ENCODE measurements around the gene WDTC1. TPM values are rescaled to one million over a fixed set of nuclear protein-coding genes. Genes with fewer than 3 reads are reported as not detected.

The WDTC1 gene
- total RNA-seq, 1 experiment from 2014 or later: 19.0 TPM

- no peak overlapping the region for H3K4me2 ChIP-seq (ENCODE audit: insufficient read depth, insufficient read length, low read length)
- H2BK120ac ChIP-seq (ENCODE audit: low read depth, low read length, poor library complexity, severe bottlenecking): no peak overlapping the region
- no peak overlapping the region for H2AFZ ChIP-seq (ENCODE audit: low read length)
- H3K79me2 ChIP-seq (ENCODE audit: insufficient read depth, low read length): no peaks in the 10 kb centered on the region
- no peak overlapping the region for H3K14ac ChIP-seq (ENCODE audit: insufficient read depth, low read length)
- no peak overlapping the region for H3K18ac ChIP-seq (ENCODE audit: insufficient read length, low read depth, low read length)
- H3K9me3 ChIP-seq (ENCODE audit: control insufficient read depth, low read depth, low read length): no peaks in the 10 kb centered on the region
- H3K4me1 ChIP-seq (ENCODE audit: insufficient read depth, low read length): no peaks in the 10 kb centered on the region
- H4K8ac ChIP-seq (replicated peaks; ENCODE audit: insufficient read length, low read depth, low read length): no peak overlapping the region
- Mint-ChIP-seq H3K27ac (no peak overlapping the region), H3K27me3 (ENCODE audit: low read depth) (no peaks in the 10 kb centered on the region), H3K4me1 (no peaks in the 10 kb centered on the region), H3K9me3 (no peaks in the 10 kb centered on the region), H3K36me3 (ENCODE audit: insufficient read depth in 1 of 3, low read depth in 3 of 3) (peaks cover 2 to 6% (median 4%) of the 10 kb centered on the region in 3 experiments; a peak in 4 of 7 replicates), H3K4me3 (no peak overlapping the region)
- H3K4ac ChIP-seq (ENCODE audit: low read depth, low read length): no peak overlapping the region
- H2BK5ac ChIP-seq (ENCODE audit: insufficient read length, low read length): no peak overlapping the region
- no peaks in the 10 kb centered on the region for H3K23me2 ChIP-seq (ENCODE audit: insufficient read length, low read depth, low read length, poor library complexity, severe bottlenecking)
- H3K27me3 ChIP-seq (ENCODE audit: insufficient read depth, low read length): no peaks in the 10 kb centered on the region
- DNase-seq: no peak
- no peak overlapping the region for H2BK15ac ChIP-seq (ENCODE audit: low read depth, low read length)
- H3K9ac ChIP-seq (ENCODE audit: extremely low read depth, insufficient read length, low read length): no peak overlapping the region
- no peak overlapping the region for H2AK5ac ChIP-seq (ENCODE audit: insufficient read length, low read length)
- no peak for TF ChIP-seq CTCF (conservative IDR thresholded peaks at IDR 0.05)
- H2BK20ac ChIP-seq (ENCODE audit: low read depth, low read length, poor library complexity, severe bottlenecking): no peak overlapping the region
- no peak overlapping the region for H2BK12ac ChIP-seq (ENCODE audit: insufficient read length, low read depth, low read length)
- no peak overlapping the region for H4K5ac ChIP-seq (ENCODE audit: insufficient read length, low read depth, low read length)
- no peaks in the 10 kb centered on the region for H4K20me1 ChIP-seq (ENCODE audit: control insufficient read depth, insufficient read depth, insufficient read length)
- WGBS (ENCODE audit: extremely low coverage, insufficient read length, low lambda C conversion rate): no CpG with 5 or more reads among the region's 5 CpGs
- H3K79me1 ChIP-seq (ENCODE audit: insufficient read depth, low read depth, low read length, poor library complexity, severe bottlenecking): no peaks in the 10 kb centered on the region
- H3T11ph ChIP-seq (ENCODE audit: low read length): no peak overlapping the region
- no peak overlapping the region for H4K91ac ChIP-seq (ENCODE audit: insufficient read length, low read depth, low read length)
- H3K23ac ChIP-seq (ENCODE audit: insufficient read length, low read depth, low read length): no peak overlapping the region
- no peak overlapping the region for H3K56ac ChIP-seq (ENCODE audit: insufficient read length, low read depth, low read length)
- no peak overlapping the region for H3K27ac ChIP-seq (ENCODE audit: insufficient read length, low read depth, low read length)
Observed at GRCh38 chr1:27267153-27267552, 32.7 kb downstream of the WDTC1 start.
